K562 (cell line): Measurements from ENCODE around the gene TUT1. TPM values are rescaled to one million over a fixed set of nuclear protein-coding genes. Genes with fewer than 3 reads are reported as not detected.

Experiments used
- CBX5 ChIP-seq: IDR thresholded peaks from 2 replicates; pipeline ENCODE4 v1.6.1; 2014; ENCODE audit warnings: low read depth, borderline replicate concordance
- CCNT2 ChIP-seq: IDR thresholded peaks from 2 replicates; pipeline ENCODE4 v1.6.1; 2011; ENCODE audit warnings: borderline replicate concordance, low read depth, mild to moderate bottlenecking, moderate library complexity, mixed read lengths, low read length; ENCODE audit not compliant: insufficient read length; ENCODE audit errors: extremely low read depth
- CTCFL ChIP-seq: IDR thresholded peaks from 2 replicates; pipeline ENCODE4 v1.6.1; 2011; ENCODE audit warnings: borderline replicate concordance, low read depth, mild to moderate bottlenecking, moderate library complexity, low read length; ENCODE audit not compliant: insufficient read depth, poor library complexity, severe bottlenecking
- EP300 ChIP-seq: IDR thresholded peaks from 2 replicates; pipeline ENCODE4 v1.6.1; 2012; ENCODE audit warnings: low read length, improper control_type of control experiment
- HBP1 ChIP-seq: fragments of 450-650 bp; formaldehyde crosslinking; IDR thresholded peaks from 2 replicates; pipeline ENCODE4 v1.4.0; 2022; ENCODE audit warnings: missing genetic modification characterization
- IFI16 ChIP-seq: fragments of 250-450 bp; sonication (Bioruptor Pico); IDR thresholded peaks from 2 replicates; pipeline ENCODE4 v2.1.2; 2022; ENCODE audit warnings: mild to moderate bottlenecking, inconsistent platforms
- KHSRP ChIP-seq: fragments of 450-650 bp; IDR thresholded peaks from 2 replicates; pipeline ENCODE4 v1.6.1; 2017
- MCM5 ChIP-seq: fragments of 450-650 bp; IDR thresholded peaks from 2 replicates; pipeline ENCODE4 v1.6.1; 2016; ENCODE audit warnings: low read depth
- NEUROD1 ChIP-seq: fragments of 150-350 bp; IDR thresholded peaks from 2 replicates; pipeline ENCODE4 v1.6.1; 2014; ENCODE audit warnings: borderline replicate concordance, low read length, low read depth; ENCODE audit not compliant: partially characterized antibody
- POLR3G ChIP-seq: IDR thresholded peaks from 2 replicates; pipeline ENCODE4 v1.6.1; 2011; ENCODE audit not compliant: insufficient read length, insufficient replicate concordance; ENCODE audit errors: extremely low read depth
- PPARD ChIP-seq: fragments of 250-450 bp; sonication (Bioruptor Pico); IDR thresholded peaks from 2 replicates; pipeline ENCODE4 v1.8.0; 2022; ENCODE audit warnings: inconsistent platforms, mild to moderate bottlenecking, moderate library complexity
- RAD51 ChIP-seq: fragments of 450-650 bp; IDR thresholded peaks from 2 replicates; pipeline ENCODE4 v1.7.1; 2016; ENCODE audit warnings: low read depth, mild to moderate bottlenecking, borderline replicate concordance
- RBFOX2 ChIP-seq: fragments of 200-400 bp; formaldehyde crosslinking; IDR thresholded peaks from 2 replicates; pipeline ENCODE4 v1.6.1; 2017; ENCODE audit warnings: low read depth, mild to moderate bottlenecking, low read length, moderate library complexity
- RFX7 ChIP-seq: fragments of 250-450 bp; sonication (Bioruptor Pico); IDR thresholded peaks from 2 replicates; pipeline ENCODE4 v1.5.1; 2021; ENCODE audit warnings: mild to moderate bottlenecking
- SAFB2 ChIP-seq: fragments of 200-400 bp; formaldehyde crosslinking; IDR thresholded peaks from 2 replicates; pipeline ENCODE4 v1.6.1; 2018; ENCODE audit warnings: borderline replicate concordance, low read length, low read depth, moderate library complexity; ENCODE audit not compliant: severe bottlenecking
- SMARCB1 ChIP-seq: IDR thresholded peaks from 2 replicates; pipeline ENCODE4 v1.6.1; 2011; ENCODE audit warnings: improper control_type of control experiment, low read depth; ENCODE audit not compliant: insufficient read length
- TEAD1 ChIP-seq, 2 experiments: fragments of 450-650 bp in 1 of 2; sonication (generic) in 1 of 2; formaldehyde crosslinking; IDR thresholded peaks; 2 replicates each; pipeline versions ENCODE4 v1.4.0 to v1.8.0; 2020 to 2022; ENCODE audit warnings: mild to moderate bottlenecking in 2 of 2, missing genetic modification reagents in 1 of 2
- ZFP30 ChIP-seq: fragments of 250-450 bp; sonication (Bioruptor Pico); IDR thresholded peaks from 2 replicates; pipeline ENCODE4 v1.8.0; 2022; ENCODE audit warnings: moderate library complexity, mild to moderate bottlenecking, inconsistent platforms, borderline replicate concordance
- ZKSCAN8 ChIP-seq: fragments of 200-800 bp; sonication (Bioruptor generic); IDR thresholded peaks from 2 replicates; pipeline ENCODE4 v1.6.1; 2016; ENCODE audit warnings: missing genetic modification characterization, missing compliant biosample characterization
- ZNF274 ChIP-seq: IDR thresholded peaks from 2 replicates; pipeline ENCODE4 v1.6.1; 2011; ENCODE audit warnings: low read depth, mild to moderate bottlenecking, low read length, moderate library complexity, borderline replicate concordance
- ZNF311 ChIP-seq: fragments of 250-450 bp; sonication (Bioruptor Pico); IDR thresholded peaks from 2 replicates; pipeline ENCODE4 v1.4.0; 2020; ENCODE audit warnings: mild to moderate bottlenecking, moderate library complexity
- ZNF583 ChIP-seq: fragments of 250-450 bp; sonication (Bioruptor Pico); IDR thresholded peaks from 2 replicates; pipeline ENCODE4 v1.4.0; 2020
- ZNF830 ChIP-seq: fragments of 250-450 bp; sonication (Bioruptor Pico); IDR thresholded peaks from 2 replicates; pipeline ENCODE4 v1.5.0; 2021; ENCODE audit warnings: mild to moderate bottlenecking
- polyA plus RNA-seq, 8 experiments: library from polyadenylated mRNA; depleted of rRNA in 4 of 8; stranded (reverse) in 5 of 8; unstranded in 3 of 8; fragments of >200 nt; fragmentation: Nextera tagmentation in 2 of 8; fragmentation: Illumina TruSeq in 1 of 8; extraction: Ambion mirVana in 2 of 8; extraction: Trizol in 1 of 8; gene quantifications; 2 replicates each; pipeline versions ENCODE4 v1.2.1 to v1.2.3, GENCODE V29; 2011 to 2014; ENCODE audit warnings: inconsistent platforms in 1 of 8, missing spikeins in 1 of 8
- total RNA-seq, 7 experiments: library from RNA; depleted of rRNA in 6 of 7; stranded (reverse); fragments of >200 nt in 6 of 7; fragmentation: Illumina TruSeq in 2 of 7; extraction: Trizol in 2 of 7; gene quantifications; 2 replicates each; pipeline versions ENCODE4 v1.2.1 to v1.2.3, GENCODE V29; 2011 to 2021; ENCODE audit warnings: low replicate concordance in 1 of 7
- TF ChIP-seq, protein P1 (sequence below): sonication (generic); formaldehyde crosslinking; IDR thresholded peaks from 2 replicates; pipeline ENCODE4 v1.8.0; 2022; ENCODE audit warnings: missing genetic modification reagents, mild to moderate bottlenecking, moderate library complexity, borderline replicate concordance

Gene TUT1
- total and polyA plus RNA-seq, 9 of the 15 experiments (the other 6 are each of a cell fraction or from before 2014, with no cell fraction given), result 0.66 to 44.3 (median 15.7) TPM

DNA sequence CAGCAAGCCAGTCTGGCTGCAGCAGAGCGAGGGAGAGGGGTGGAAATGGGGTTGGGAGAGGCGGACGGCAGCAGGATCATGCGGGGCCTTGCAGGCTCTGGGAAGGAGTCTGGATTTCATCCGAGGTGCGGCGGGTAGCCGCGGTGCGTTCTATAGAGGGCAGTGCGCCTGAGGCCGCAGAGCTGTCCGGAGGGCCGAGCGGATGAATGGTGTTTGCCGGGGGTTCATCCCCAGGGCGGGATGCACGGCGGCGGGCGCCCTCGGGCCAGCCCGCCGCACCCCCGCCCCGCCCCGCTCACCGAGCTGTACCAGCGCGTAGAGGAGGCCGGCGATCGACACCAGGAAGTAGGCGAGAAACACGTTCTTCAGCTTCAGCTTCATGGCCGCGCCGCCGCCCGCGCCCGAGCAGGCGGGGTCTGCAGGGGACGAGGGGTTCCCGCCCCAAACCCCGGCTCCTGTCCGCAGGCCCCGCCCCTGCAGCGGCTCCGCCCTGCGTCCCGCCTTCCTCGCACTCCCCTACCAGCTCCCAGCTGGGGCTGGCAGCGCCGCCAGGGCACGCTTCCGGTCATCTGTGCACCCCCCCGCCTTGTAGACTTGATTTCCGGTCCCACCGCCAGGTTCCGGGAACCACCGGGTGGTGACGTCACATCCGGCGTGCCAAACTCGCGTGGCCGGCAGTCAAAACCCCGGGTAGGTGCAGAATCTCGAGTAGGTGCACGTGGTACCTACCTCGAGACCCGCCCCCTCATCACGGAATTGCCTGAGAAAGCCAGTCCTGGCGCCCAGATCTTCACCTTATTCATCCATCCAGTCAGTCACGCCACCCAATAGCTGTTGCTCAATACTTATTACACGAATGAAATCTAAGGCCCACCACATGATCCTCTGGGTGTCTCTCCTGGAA is 30.5 kb upstream of the TUT1 start, which contains the start of gene B3GAT3 (continued):
- peak; percentile 89 for TF ChIP-seq RBFOX2
- peak; percentile 75; the same call in 1 of the 2 replicates for TF ChIP-seq ZNF830
- TF ChIP-seq PPARD, result no peak
- TF ChIP-seq ZNF274, result no peak
- TF ChIP-seq ZNF311 (CRISPR knock-in tag), result no peak
- TF ChIP-seq TEAD1 (CRISPR knock-in tag; IDR thresholded peaks at IDR 0.05), result peak; percentile 11 to 82; a peak in 1 of 4 replicates
- no peak for TF ChIP-seq ZKSCAN8 (CRISPR knock-in tag)
- no peak for TF ChIP-seq CBX5
- TF ChIP-seq NEUROD1, result peak; percentile 73
- no peak for TF ChIP-seq POLR3G
- no peak for TF ChIP-seq ZFP30 (CRISPR knock-in tag)
- TF ChIP-seq CTCFL, result peak; percentile 67
- TF ChIP-seq RAD51, result peak; percentile 75
- no peak for TF ChIP-seq SAFB2
- TF ChIP-seq IFI16, result no peak
- no peak for TF ChIP-seq RFX7
- TF ChIP-seq SMARCB1, result no peak
- TF ChIP-seq HBP1, result no peak
- TF ChIP-seq ZNF583 (CRISPR knock-in tag), result no peak
- peak; percentile 84 for TF ChIP-seq CCNT2
- TF ChIP-seq KHSRP, result peak; percentile 88
- TF ChIP-seq, protein P1, sequence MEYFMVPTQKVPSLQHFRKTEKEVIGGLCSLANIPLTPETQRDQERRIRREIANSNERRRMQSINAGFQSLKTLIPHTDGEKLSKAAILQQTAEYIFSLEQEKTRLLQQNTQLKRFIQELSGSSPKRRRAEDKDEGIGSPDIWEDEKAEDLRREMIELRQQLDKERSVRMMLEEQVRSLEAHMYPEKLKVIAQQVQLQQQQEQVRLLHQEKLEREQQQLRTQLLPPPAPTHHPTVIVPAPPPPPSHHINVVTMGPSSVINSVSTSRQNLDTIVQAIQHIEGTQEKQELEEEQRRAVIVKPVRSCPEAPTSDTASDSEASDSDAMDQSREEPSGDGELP (CRISPR knock-in tag), result peak; percentile 100
- no peak; the same call in 1 of the 2 replicates for TF ChIP-seq EP300
- TF ChIP-seq MCM5, result no peak
